HepG2 (cell line): ENCODE results near the gene GCN1. TPM values are rescaled to one million over a fixed set of nuclear protein-coding genes. Genes with fewer than 3 reads are reported as not detected.

Source experiments
- ATAC-seq: fragments of 200-7000 bp; cut with Tn5 transposase; 3 replicates; pipeline ENCODE4 v1.9.1; 2020; ENCODE audit warnings: mild to moderate bottlenecking, moderate library complexity
- BruUV-seq: library from RNA; stranded (reverse); fragments of 400-500 nt; replicated peaks from 2 replicates; lab custom pipeline; 2021; lab: Mats Ljungman, UMichigan
- CTCF ChIA-PET: fragments of 300-600 bp; formaldehyde crosslinking; extraction: SDS; loops from one replicate; lab custom pipeline; 2021; ENCODE audit warnings: low total read pairs, inconsistent platforms, low intra/inter-chr PET ratio; lab: Yijun Ruan, JAX
- POLR2A ChIA-PET: fragments of 350-600 bp; sonication (Branson Sonifier 250); formaldehyde crosslinking; loops from one replicate; lab custom pipeline; 2020; ENCODE audit warnings: antibody characterized with exemption, inconsistent platforms; lab: Yijun Ruan, JAX
- DNase-seq: peaks from one replicate; pipeline ENCODE4 v3.0.0-alpha.2; 2015; ENCODE audit warnings: low spot score
- FAIRE-seq: peaks from 3 replicates; lab custom pipeline; 2011; peaks lifted over from hg19 to GRCh38; lab: Jason Lieb, UNC
- H2AFZ ChIP-seq: one replicate; pipeline ENCODE4 v1.6.1; 2011; ENCODE audit warnings: low read length, inconsistent platforms
- H3K27ac ChIP-seq: fragments of 300-600 bp; 3 replicates; pipeline ENCODE4 v1.8.0; 2011; ENCODE audit warnings: mixed run types, mild to moderate bottlenecking, mixed read lengths, low read length, inconsistent platforms; ENCODE audit not compliant: insufficient read depth; ENCODE audit errors: extremely low read length
- H3K27me3 ChIP-seq, 2 experiments: fragments of 200-600 bp in 1 of 2; 2 replicates in 1 of 2; 3 replicates in 1 of 2; pipeline versions ENCODE4 v1.6.0 to v1.8.0; 2011; ENCODE audit warnings: low read length in 2 of 2, mild to moderate bottlenecking in 2 of 2, moderate library complexity in 2 of 2, inconsistent platforms in 1 of 2; ENCODE audit not compliant: insufficient read depth in 2 of 2, control insufficient read depth in 1 of 2
- H3K36me3 ChIP-seq, 2 experiments: fragments of 200-600 bp in 1 of 2; replicated peaks in 1 of 2; 2 replicates in 1 of 2; 3 replicates in 1 of 2; pipeline versions ENCODE4 v1.5.1 to v1.8.0; 2011; ENCODE audit warnings: low read length in 2 of 2, inconsistent platforms in 1 of 2; ENCODE audit not compliant: insufficient read depth in 2 of 2, control insufficient read depth in 1 of 2
- H3K4me1 ChIP-seq: 2 replicates; pipeline ENCODE4 v1.5.1; 2012; ENCODE audit warnings: low read length, inconsistent platforms; ENCODE audit not compliant: insufficient read depth
- H3K4me2 ChIP-seq: 2 replicates; pipeline ENCODE4 v1.6.0; 2011; ENCODE audit warnings: low read depth, low read length, inconsistent platforms
- H3K4me3 ChIP-seq, 3 experiments: fragments of 200-600 bp in 1 of 3; sonication (generic), shearing (Covaris generic) in 1 of 3; replicated peaks in 1 of 3; 2 replicates each; pipeline ENCODE4 v1.5.1; 2011 to 2016; ENCODE audit warnings: low read length in 3 of 3, inconsistent platforms in 2 of 3, low read depth in 2 of 3, mild to moderate bottlenecking in 2 of 3, control low read depth in 1 of 3, mixed read lengths in 1 of 3; ENCODE audit not compliant: insufficient read depth in 1 of 3
- H3K79me2 ChIP-seq: one replicate; pipeline ENCODE4 v1.6.1; 2011; ENCODE audit warnings: low read length, inconsistent platforms; ENCODE audit not compliant: insufficient read depth
- H3K9ac ChIP-seq: 2 replicates; pipeline ENCODE4 v1.6.0; 2011; ENCODE audit warnings: mild to moderate bottlenecking, low read depth, low read length, inconsistent platforms; ENCODE audit not compliant: insufficient read depth
- H3K9me3 ChIP-seq: 2 replicates; pipeline ENCODE4 v1.5.1; 2012; ENCODE audit warnings: mild to moderate bottlenecking, low read length
- H4K20me1 ChIP-seq: 2 replicates; pipeline ENCODE4 v1.6.0; 2011; ENCODE audit warnings: inconsistent platforms, mild to moderate bottlenecking, low read length, moderate library complexity; ENCODE audit not compliant: insufficient read depth
- AFF4 ChIP-seq: sonication (generic); formaldehyde crosslinking; IDR thresholded peaks from 2 replicates; pipeline ENCODE4 v1.4.0; 2020; ENCODE audit warnings: missing genetic modification reagents
- DNMT3B ChIP-seq: conservative IDR thresholded peaks from 2 replicates; pipeline ENCODE4 v1.6.1; 2016; ENCODE audit warnings: missing biosample characterization, control low read depth
- FOSL1 ChIP-seq: sonication (generic); formaldehyde crosslinking; IDR thresholded peaks from 2 replicates; pipeline ENCODE4 v1.9.0; 2021; ENCODE audit warnings: missing genetic modification reagents, borderline replicate concordance
- GATAD2A ChIP-seq: IDR thresholded peaks from 2 replicates; pipeline ENCODE4 v1.6.1; 2016
- MED1 ChIP-seq: sonication (generic); formaldehyde crosslinking; IDR thresholded peaks from 2 replicates; pipeline ENCODE4 v1.4.0; 2020; ENCODE audit warnings: missing genetic modification reagents
- MTF2 ChIP-seq: sonication (generic); formaldehyde crosslinking; IDR thresholded peaks from 2 replicates; pipeline ENCODE4 v1.5.0; 2020; ENCODE audit warnings: missing genetic modification reagents, borderline replicate concordance
- NR3C1 ChIP-seq: sonication (generic); formaldehyde crosslinking; IDR thresholded peaks from 2 replicates; pipeline ENCODE4 v1.4.0; 2020; ENCODE audit warnings: missing genetic modification reagents
- PHB2 ChIP-seq: fragments of 450-650 bp; IDR thresholded peaks from 2 replicates; pipeline ENCODE4 v1.6.1; 2018; ENCODE audit not compliant: partially characterized antibody
- SIN3B ChIP-seq: fragments of 150-350 bp; IDR thresholded peaks from 2 replicates; pipeline ENCODE4 v1.6.1; 2014; ENCODE audit warnings: low read length
- ZBTB8A ChIP-seq: sonication (generic); formaldehyde crosslinking; IDR thresholded peaks from 2 replicates; pipeline ENCODE4 v1.4.0; 2020; ENCODE audit warnings: mild to moderate bottlenecking, low read depth, missing genetic modification reagents, borderline replicate concordance
- ZFYVE20 ChIP-seq: sonication (generic); formaldehyde crosslinking; IDR thresholded peaks from 2 replicates; pipeline ENCODE4 v1.8.0; 2023; ENCODE audit warnings: low read depth, mild to moderate bottlenecking, moderate library complexity, missing genetic modification reagents, borderline replicate concordance
- ZMYM2 ChIP-seq: sonication (generic); formaldehyde crosslinking; IDR thresholded peaks from 2 replicates; pipeline ENCODE4 v1.8.0; 2022; ENCODE audit warnings: mild to moderate bottlenecking, missing genetic modification reagents
- ZNF3 ChIP-seq: IDR thresholded peaks from 2 replicates; pipeline ENCODE4 v1.7.0; 2017; ENCODE audit warnings: inconsistent platforms
- ZNF546 ChIP-seq: sonication (generic); formaldehyde crosslinking; conservative IDR thresholded peaks from 2 replicates; pipeline ENCODE4 v1.8.1; 2023; ENCODE audit warnings: mild to moderate bottlenecking, missing genetic modification reagents
- ZNF720 ChIP-seq: sonication (generic); formaldehyde crosslinking; IDR thresholded peaks from 2 replicates; pipeline ENCODE4 v1.4.0; 2020; ENCODE audit warnings: missing genetic modification reagents
- WGBS: methylation state at CpG from one replicate; pipeline ENCODE4 v1.1.6; 2017; ENCODE audit warnings: low lambda C conversion rate; 5-methylcytosine and 5-hydroxymethylcytosine counted together
- in situ Hi-C: cut with HindIII; loops from 2 replicates; pipeline ENCODE4 v1.10.0; 2017; ENCODE audit warnings: low pct_unique_long_range_greater_than_20kb; ENCODE audit not compliant: extremely low pct_ligation_motif_present
- intact Hi-C: fragments of 100-400 bp; cut with micrococcal nuclease; formaldehyde crosslinking; loops from one replicate; pipeline ENCODE4 v1.10.0; 2022; ENCODE audit not compliant: unreplicated experiment
- polyA plus RNA-seq, 8 experiments: library from polyadenylated mRNA; depleted of rRNA in 3 of 8; stranded (reverse) in 7 of 8; unstranded in 1 of 8; fragments of >200 nt; fragmentation: Illumina TruSeq in 4 of 8; extraction: Trizol in 4 of 8; gene quantifications; 2 replicates each; pipeline versions ENCODE4 v1.2.1 to v1.2.3, GENCODE V29; 2011 to 2016; ENCODE audit warnings: low read depth in 4 of 8, missing spikeins in 1 of 8, mixed read lengths in 1 of 8; ENCODE audit not compliant: insufficient read depth in 1 of 8
- total RNA-seq, 5 experiments: library from RNA; depleted of rRNA; stranded (reverse); fragments of >200 nt; fragmentation: Illumina TruSeq; extraction: Trizol; gene quantifications; 2 replicates each; pipeline ENCODE4 v1.2.3, GENCODE V29; 2016; ENCODE audit warnings: low read depth in 1 of 5
- TF ChIP-seq, protein P1 (sequence below): IDR thresholded peaks from 2 replicates; pipeline ENCODE4 v1.6.1; 2016
- TF ChIP-seq, protein P2 (sequence below): sonication (generic); formaldehyde crosslinking; IDR thresholded peaks from 2 replicates; pipeline ENCODE4 v1.4.0; 2020; ENCODE audit warnings: missing genetic modification reagents
- TF ChIP-seq, protein P3 (sequence below): sonication (generic); formaldehyde crosslinking; IDR thresholded peaks from 2 replicates; pipeline ENCODE4 v1.4.0; 2020; ENCODE audit warnings: mild to moderate bottlenecking, missing genetic modification reagents

GCN1 gene
- total and polyA plus RNA-seq, 2 of the 13 experiments (the other 11 are each of a cell fraction or from before 2014, with no cell fraction given), result 58.2 to 83.0 TPM

- no peak overlapping the region for H3K27ac ChIP-seq
- no TSS peak for BruUV-seq
- H2AFZ ChIP-seq, result no peak overlapping the region
- FAIRE-seq (no peak), DNase-seq (no peak), ATAC-seq (no peak)
- no peaks in the 10 kb centered on the region for H3K27me3 ChIP-seq
- no peaks in the 10 kb centered on the region for H3K79me2 ChIP-seq
- intact Hi-C loops, result no loop called here
- no peaks in the 10 kb centered on the region for H4K20me1 ChIP-seq
- CTCF ChIA-PET, result no interaction called here
- H3K9ac ChIP-seq, result no peak overlapping the region
- in situ Hi-C loops, result no loop called here
- TF ChIP-seq ZNF720 (no peak), NR3C1 (no peak), DNMT3B (CRISPR knock-in tag) (no peak), MED1 (CRISPR knock-in tag) (no peak), ZBTB8A (no peak), AFF4 (no peak), MTF2 (no peak), ZFYVE20 (no peak), GATAD2A (no peak), SIN3B (no peak), FOSL1 (CRISPR knock-in tag) (no peak), PHB2 (no peak), ZNF3 (no peak), ZNF546 (CRISPR knock-in tag) (no peak), ZMYM2 (no peak)
- TF ChIP-seq, protein P1, sequence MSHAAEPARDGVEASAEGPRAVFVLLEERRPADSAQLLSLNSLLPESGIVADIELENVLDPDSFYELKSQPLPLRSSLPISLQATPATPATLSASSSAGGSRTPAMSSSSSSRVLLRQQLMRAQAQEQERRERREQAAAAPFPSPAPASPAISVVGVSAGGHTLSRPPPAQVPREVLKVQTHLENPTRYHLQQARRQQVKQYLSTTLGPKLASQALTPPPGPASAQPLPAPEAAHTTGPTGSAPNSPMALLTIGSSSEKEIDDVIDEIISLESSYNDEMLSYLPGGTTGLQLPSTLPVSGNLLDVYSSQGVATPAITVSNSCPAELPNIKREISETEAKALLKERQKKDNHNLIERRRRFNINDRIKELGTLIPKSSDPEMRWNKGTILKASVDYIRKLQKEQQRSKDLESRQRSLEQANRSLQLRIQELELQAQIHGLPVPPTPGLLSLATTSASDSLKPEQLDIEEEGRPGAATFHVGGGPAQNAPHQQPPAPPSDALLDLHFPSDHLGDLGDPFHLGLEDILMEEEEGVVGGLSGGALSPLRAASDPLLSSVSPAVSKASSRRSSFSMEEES (CRISPR knock-in tag), result no peak
- TF ChIP-seq, protein P2, sequence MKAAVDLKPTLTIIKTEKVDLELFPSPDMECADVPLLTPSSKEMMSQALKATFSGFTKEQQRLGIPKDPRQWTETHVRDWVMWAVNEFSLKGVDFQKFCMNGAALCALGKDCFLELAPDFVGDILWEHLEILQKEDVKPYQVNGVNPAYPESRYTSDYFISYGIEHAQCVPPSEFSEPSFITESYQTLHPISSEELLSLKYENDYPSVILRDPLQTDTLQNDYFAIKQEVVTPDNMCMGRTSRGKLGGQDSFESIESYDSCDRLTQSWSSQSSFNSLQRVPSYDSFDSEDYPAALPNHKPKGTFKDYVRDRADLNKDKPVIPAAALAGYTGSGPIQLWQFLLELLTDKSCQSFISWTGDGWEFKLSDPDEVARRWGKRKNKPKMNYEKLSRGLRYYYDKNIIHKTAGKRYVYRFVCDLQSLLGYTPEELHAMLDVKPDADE (CRISPR knock-in tag), result no peak
- TF ChIP-seq, protein P3, sequence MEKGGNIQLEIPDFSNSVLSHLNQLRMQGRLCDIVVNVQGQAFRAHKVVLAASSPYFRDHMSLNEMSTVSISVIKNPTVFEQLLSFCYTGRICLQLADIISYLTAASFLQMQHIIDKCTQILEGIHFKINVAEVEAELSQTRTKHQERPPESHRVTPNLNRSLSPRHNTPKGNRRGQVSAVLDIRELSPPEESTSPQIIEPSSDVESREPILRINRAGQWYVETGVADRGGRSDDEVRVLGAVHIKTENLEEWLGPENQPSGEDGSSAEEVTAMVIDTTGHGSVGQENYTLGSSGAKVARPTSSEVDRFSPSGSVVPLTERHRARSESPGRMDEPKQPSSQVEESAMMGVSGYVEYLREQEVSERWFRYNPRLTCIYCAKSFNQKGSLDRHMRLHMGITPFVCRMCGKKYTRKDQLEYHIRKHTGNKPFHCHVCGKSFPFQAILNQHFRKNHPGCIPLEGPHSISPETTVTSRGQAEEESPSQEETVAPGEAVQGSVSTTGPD (CRISPR knock-in tag), result no peak
- TF ChIP-seq, all 625 proteins: peak for 0
- Histone ChIP-seq H3K9me3 (no peaks in the 10 kb centered on the region), H3K36me3 (peaks cover 72 to 91% of the 10 kb centered on the region in 2 experiments), H3K4me1 (no peaks in the 10 kb centered on the region), H3K4me2 (no peak overlapping the region), H3K4me3 (no peak overlapping the region)
- WGBS, result 94% methylated on average over 9 of the region's 9 CpGs
- POLR2A ChIA-PET, result interaction anchor here (1.3 kb wide), 1 partner anchor 63 kb away, joined by 3 read pairs; the partner anchor contains the start of gene RPLP0
These were observed 56.1 kb downstream of the GCN1 start for GRCh38 chr12:120138366-120138765.
